Ectodermal cell (in vitro differentiated cells): ENCODE data around the gene LSM4.

Source experiments
- H3K27ac ChIP-seq: 2 replicates; pipeline ENCODE4 v1.7.0; 2013; ENCODE audit warnings: mild to moderate bottlenecking, low read depth, low read length; ENCODE audit not compliant: insufficient read depth, poor library complexity, severe bottlenecking
- H3K27me3 ChIP-seq: 2 replicates; pipeline ENCODE4 v1.7.0; 2013; ENCODE audit warnings: mild to moderate bottlenecking, low read length; ENCODE audit not compliant: insufficient read depth, control insufficient read depth, poor library complexity, severe bottlenecking
- H3K36me3 ChIP-seq: one replicate; pipeline ENCODE4 v1.7.0; 2013; ENCODE audit warnings: low read length; ENCODE audit not compliant: control insufficient read depth, insufficient read depth
- H3K4me1 ChIP-seq: one replicate; pipeline ENCODE4 v1.7.0; 2013; ENCODE audit warnings: low read length; ENCODE audit not compliant: control insufficient read depth, insufficient read depth
- H3K4me3 ChIP-seq: 2 replicates; pipeline ENCODE4 v1.7.0; 2013; ENCODE audit warnings: low read depth, low read length, control low read depth; ENCODE audit not compliant: insufficient read depth
- H3K9me3 ChIP-seq: 2 replicates; pipeline ENCODE4 v1.7.0; 2013; ENCODE audit warnings: mild to moderate bottlenecking, low read length, moderate library complexity; ENCODE audit not compliant: control insufficient read depth
- WGBS, 2 experiments: methylation state at CpG; one replicate each; pipeline ENCODE4 v1.1.7; 2013; ENCODE audit warnings: missing lambda C conversion rate in 2 of 2; 5-methylcytosine and 5-hydroxymethylcytosine counted together

Gene LSM4

DNA sequence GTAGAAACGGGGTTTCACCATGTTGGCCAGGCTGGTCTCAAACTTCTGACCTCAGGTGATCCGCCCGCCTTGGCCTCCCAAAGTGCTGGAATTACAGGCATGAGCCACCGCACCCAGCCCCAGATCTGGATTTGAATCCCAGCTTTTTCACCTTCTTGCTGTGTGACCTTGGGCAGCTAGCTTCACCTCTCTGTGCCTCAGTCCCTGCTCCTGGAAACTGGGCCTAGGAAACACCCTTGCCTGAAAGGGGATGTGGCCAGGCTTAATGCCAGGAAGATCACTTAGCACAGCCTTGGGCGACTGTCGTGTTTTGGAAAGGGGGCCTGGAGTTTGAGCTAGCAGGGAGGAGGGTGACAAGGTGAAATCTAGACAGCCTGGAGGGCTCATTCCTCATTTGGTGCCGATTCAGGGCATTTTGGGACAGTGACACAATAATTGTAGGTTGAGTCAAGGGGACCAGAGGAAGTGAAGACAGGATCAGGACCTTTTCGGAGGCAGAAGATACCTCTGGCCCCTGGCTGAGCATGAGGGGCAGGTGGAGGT is 19.3 kb upstream of the LSM4 start:
- no peak overlapping the region for H3K27ac ChIP-seq

GRCh38 chr19:18340990-18341868 is 18.4 kb upstream of the LSM4 start:
- Histone ChIP-seq H3K4me1 (peaks cover 14% of the 10 kb centered on the region), H3K36me3 (no peaks in the 10 kb centered on the region), H3K27me3 (peaks cover 12% of the 10 kb centered on the region), H3K9me3 (no peaks in the 10 kb centered on the region), H3K4me3 (peak overlapping the region; percentile 58), H3K27ac (no peak overlapping the region)
- WGBS, 2 experiments = 2% methylated on average over 18 of the region's 18 CpGs

More for the DNA sequence above, 19.3 kb upstream of the LSM4 start:
- peaks cover 12% of the 10 kb centered on the region for H3K27me3 ChIP-seq
- no peaks in the 10 kb centered on the region for H3K9me3 ChIP-seq
- peaks cover 16% of the 10 kb centered on the region for H3K4me1 ChIP-seq
- no peak overlapping the region for H3K4me3 ChIP-seq
- H3K36me3 ChIP-seq = no peaks in the 10 kb centered on the region
- WGBS, 2 experiments = 88 to 92% methylated on average over 8 of the region's 8 CpGs

DNA sequence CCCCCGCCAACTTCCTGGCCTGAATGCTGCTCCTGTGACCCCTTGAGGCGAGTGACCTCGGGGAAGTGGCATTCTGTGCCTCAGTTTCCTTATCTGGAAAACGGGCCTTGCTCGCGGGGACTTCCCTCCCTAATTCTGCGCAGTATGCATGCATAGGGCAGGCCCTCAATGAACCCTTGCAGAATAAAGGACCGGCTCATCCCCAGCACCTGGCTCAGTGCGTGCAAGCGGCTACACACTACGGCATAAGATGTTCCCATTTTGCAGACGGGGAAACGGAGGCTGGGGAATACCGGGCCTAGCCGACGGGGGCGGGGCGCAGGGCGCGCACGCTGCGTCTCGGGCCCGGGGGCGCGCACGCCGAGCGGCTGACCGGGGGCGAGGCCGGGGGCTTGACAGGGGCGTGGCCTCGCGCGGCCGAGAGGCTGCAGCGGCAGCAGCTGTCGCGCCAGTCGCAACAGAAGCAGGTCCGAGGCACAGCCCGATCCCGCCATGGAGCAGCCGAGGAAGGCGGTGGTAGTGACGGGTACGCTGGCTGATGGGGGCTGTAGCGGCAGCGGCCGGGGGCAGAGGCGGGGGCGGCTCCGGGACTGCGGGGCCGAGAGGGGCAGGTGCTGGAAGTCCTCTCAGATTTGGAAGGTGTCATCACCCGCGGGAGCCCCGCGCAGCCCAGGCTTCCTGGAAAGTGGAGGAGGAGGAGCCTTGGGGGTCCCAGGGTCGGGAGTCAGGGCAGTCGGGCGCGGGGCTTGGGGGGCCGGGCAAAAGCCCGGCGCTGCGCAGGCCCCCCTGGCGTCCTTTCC is 17.5 kb upstream of the LSM4 start, which contains the start of gene PGPEP1:
Gene PGPEP1 (plus strand): TSS at position 409 of the 800 bp plus-strand sequence. CDS start 84 bp downstream, at position 493.
- H3K4me1 ChIP-seq = peaks cover 12% of the 10 kb centered on the region
- 8% methylated on average over 69 of the region's 69 CpGs for WGBS, 2 experiments
- H3K27ac ChIP-seq = no peak within 1 kb of the TSS
- no peaks in the 10 kb centered on the region for H3K9me3 ChIP-seq
- H3K27me3 ChIP-seq = peaks cover 12% of the 10 kb centered on the region
- peak within 1 kb of the TSS; percentile 58 for H3K4me3 ChIP-seq
- no peaks in the 10 kb centered on the region for H3K36me3 ChIP-seq

- H3K36me3 ChIP-seq = no peaks in the 10 kb centered on the region
- H3K4me1 ChIP-seq = peaks cover 8% of the 10 kb centered on the region
- no peaks in the 10 kb centered on the region for H3K9me3 ChIP-seq
- peaks cover 12% of the 10 kb centered on the region for H3K27me3 ChIP-seq
- H3K27ac ChIP-seq = no peak overlapping the region
- 54% methylated on average over 6 of the region's 6 CpGs for WGBS, 2 experiments
- no peak overlapping the region for H3K4me3 ChIP-seq
These were observed 16.8 kb upstream of the LSM4 start for GRCh38 chr19:18339723-18340122.

DNA sequence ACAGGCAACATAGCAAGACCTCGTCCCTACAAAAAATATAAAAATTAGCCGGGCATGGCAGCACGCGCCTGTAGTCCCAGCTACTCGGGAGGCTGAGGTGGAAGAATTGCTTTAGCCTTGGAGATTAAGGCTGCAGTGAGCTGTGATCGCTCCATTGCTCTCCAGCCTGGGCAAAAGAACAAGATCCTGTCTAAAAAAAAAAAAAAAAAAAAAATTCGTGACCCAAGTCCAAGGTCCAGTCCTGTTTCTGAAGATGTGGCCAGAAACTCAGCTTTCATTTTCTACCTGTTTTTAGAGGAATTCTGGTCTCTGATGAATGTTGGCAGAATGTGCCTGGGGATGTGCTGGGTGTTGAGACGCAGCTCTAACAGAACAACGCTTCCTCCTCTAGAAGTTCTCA is 15.7 kb upstream of the LSM4 start:
- H3K4me3 ChIP-seq = no peak overlapping the region
- no peaks in the 10 kb centered on the region for H3K4me1 ChIP-seq
- no peaks in the 10 kb centered on the region for H3K9me3 ChIP-seq
- WGBS, 2 experiments = 89 to 90% methylated on average over 8 to 9 of the region's 9 CpGs
- no peak overlapping the region for H3K27ac ChIP-seq
- H3K36me3 ChIP-seq = no peaks in the 10 kb centered on the region
- H3K27me3 ChIP-seq = peaks cover 12% of the 10 kb centered on the region

- WGBS, 2 experiments = 69 to 74% methylated on average over 7 of the region's 7 CpGs
- peaks cover 4% of the 10 kb centered on the region for H3K4me1 ChIP-seq
These were observed 13.2 kb upstream of the LSM4 start for GRCh38 chr19:18336121-18336520.

GRCh38 chr19:18333680-18334079 is 10.8 kb upstream of the LSM4 start:
- Histone ChIP-seq H3K27ac (no peak overlapping the region), H3K9me3 (no peaks in the 10 kb centered on the region)
- 94 to 95% methylated on average over 6 of the region's 6 CpGs for WGBS, 2 experiments

More at GRCh38 chr19:18336121-18336520, 13.2 kb upstream of the LSM4 start:
- Histone ChIP-seq H3K36me3 (no peaks in the 10 kb centered on the region), H3K27ac (no peak overlapping the region), H3K4me3 (no peak overlapping the region), H3K9me3 (no peaks in the 10 kb centered on the region), H3K27me3 (peaks cover 6% of the 10 kb centered on the region)

DNA sequence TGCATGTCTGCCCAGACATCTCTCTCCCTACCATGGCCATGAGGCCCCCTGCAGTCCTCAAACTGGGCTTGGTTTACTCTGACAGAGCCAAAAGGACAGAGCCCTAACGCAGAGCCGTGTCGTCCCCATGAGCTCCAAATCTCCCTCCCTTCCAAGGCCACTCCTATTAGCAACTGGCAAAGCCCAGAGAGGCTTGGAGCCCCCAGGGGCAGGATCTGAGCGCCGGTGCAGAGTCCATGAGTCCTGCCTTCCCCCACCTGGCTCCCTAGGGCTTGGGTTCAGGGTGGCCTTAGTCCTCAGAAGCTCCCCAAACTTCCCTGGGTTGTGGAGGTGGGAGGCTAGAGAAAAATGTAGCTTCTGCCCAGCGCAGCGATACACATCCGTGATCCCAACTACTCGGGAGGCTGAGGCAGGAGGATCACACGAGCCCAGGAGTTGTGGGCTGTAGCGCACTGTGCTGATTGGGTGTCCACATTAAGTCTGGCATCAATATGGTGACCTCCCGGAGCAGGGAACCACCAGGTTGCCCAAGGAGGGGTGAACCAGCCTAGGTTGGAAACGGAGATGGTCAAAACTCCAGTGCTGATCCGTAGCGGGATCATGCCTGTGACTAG is 10.1 kb upstream of the LSM4 start:
- Histone ChIP-seq H3K27ac (no peak overlapping the region), H3K36me3 (no peaks in the 10 kb centered on the region), H3K27me3 (no peaks in the 10 kb centered on the region), H3K4me3 (no peak overlapping the region), H3K4me1 (peaks cover 8% of the 10 kb centered on the region), H3K9me3 (no peaks in the 10 kb centered on the region)
- 84 to 87% methylated on average over 15 of the region's 15 CpGs for WGBS, 2 experiments

More at GRCh38 chr19:18333680-18334079, 10.8 kb upstream of the LSM4 start:
- Histone ChIP-seq H3K27me3 (no peaks in the 10 kb centered on the region), H3K4me1 (peaks cover 8% of the 10 kb centered on the region), H3K4me3 (no peak overlapping the region), H3K36me3 (no peaks in the 10 kb centered on the region)

GRCh38 chr19:18330868-18331267 is 8.0 kb upstream of the LSM4 start:
- no peak overlapping the region for H3K4me3 ChIP-seq
- no peak overlapping the region for H3K27ac ChIP-seq
- peaks cover 8% of the 10 kb centered on the region for H3K4me1 ChIP-seq
- H3K9me3 ChIP-seq = no peaks in the 10 kb centered on the region
- no peaks in the 10 kb centered on the region for H3K36me3 ChIP-seq
- H3K27me3 ChIP-seq = no peaks in the 10 kb centered on the region
- WGBS, 2 experiments = 86 to 92% methylated on average over 9 of the region's 9 CpGs
